SU-DHL-6 (cell line): ENCODE results near the gene NRL.
A peak's percentile ranks its signal among the peaks of the same experiment; 100 is the strongest.
"Not testable (repeated sequence)": the region's sequence is repeated elsewhere in the genome, so short reads cannot be mapped to it uniquely, and the experiment has no call there.

ENCODE experiments used
- H2AFZ ChIP-seq: fragments of 200-600 bp; sonication (generic); 2 replicates; pipeline ENCODE4 v1.6.1; 2014; ENCODE audit warnings: low read depth, mild to moderate bottlenecking, moderate library complexity, mixed read lengths, antibody characterized with exemption, low read length; ENCODE audit not compliant: severe bottlenecking
- H3F3A ChIP-seq: fragments of 200-600 bp; shearing (Covaris generic); 2 replicates; pipeline ENCODE4 v1.6.0; 2016; ENCODE audit warnings: antibody characterized with exemption, mild to moderate bottlenecking; ENCODE audit not compliant: insufficient read depth
- H3K27ac ChIP-seq: fragments of 200-600 bp; sonication (generic); 2 replicates; pipeline ENCODE4 v1.5.1; 2016; ENCODE audit warnings: low read depth, mild to moderate bottlenecking, low read length, moderate library complexity, mixed read lengths
- H3K27me3 ChIP-seq: fragments of 200-600 bp; sonication (generic), shearing (Covaris generic); 2 replicates; pipeline ENCODE4 v1.6.0; 2014; ENCODE audit warnings: mild to moderate bottlenecking, low read length
- H3K36me3 ChIP-seq: fragments of 200-600 bp; sonication (generic); 2 replicates; pipeline ENCODE4 v1.6.1; 2014; ENCODE audit warnings: mild to moderate bottlenecking, low read length, mixed read lengths
- H3K4me2 ChIP-seq: fragments of 300-600, 200-600 bp; shearing (Covaris generic), sonication (generic); 2 replicates; pipeline ENCODE4 v1.6.0; 2014; ENCODE audit warnings: low read length, low read depth, mild to moderate bottlenecking; ENCODE audit not compliant: poor library complexity, severe bottlenecking
- H3K4me3 ChIP-seq: fragments of 200-600 bp; sonication (generic); 2 replicates; pipeline ENCODE4 v1.5.1; 2014; ENCODE audit warnings: antibody characterized with exemption, low read length, mild to moderate bottlenecking, mixed read lengths; ENCODE audit not compliant: insufficient read depth, poor library complexity, severe bottlenecking
- H3K79me2 ChIP-seq: fragments of 200-600 bp; sonication (generic); 2 replicates; pipeline ENCODE4 v1.6.1; 2014; ENCODE audit warnings: mild to moderate bottlenecking, low read length, moderate library complexity; ENCODE audit not compliant: insufficient read depth
- H3K9ac ChIP-seq: fragments of 200-600 bp; sonication (generic); 2 replicates; pipeline ENCODE4 v1.7.0; 2014; ENCODE audit warnings: mild to moderate bottlenecking, low read length
- H3K9me2 ChIP-seq: fragments of 200-600 bp; sonication (generic); replicated peaks from 2 replicates; pipeline ENCODE4 v1.6.1; 2014; ENCODE audit warnings: low read length; ENCODE audit not compliant: insufficient read depth
- H3K9me3 ChIP-seq: fragments of 200-600 bp; sonication (generic); 2 replicates; pipeline ENCODE4 v1.6.1; 2014; ENCODE audit warnings: low read length, mixed read lengths; ENCODE audit not compliant: insufficient read depth
- H4K20me1 ChIP-seq: fragments of 200-600 bp; sonication (generic); 2 replicates; pipeline ENCODE4 v1.6.1; 2014; ENCODE audit warnings: low read depth, mild to moderate bottlenecking, antibody characterized with exemption, low read length, moderate library complexity, mixed read lengths
- EZH2phosphoT487 ChIP-seq: fragments of 200-600 bp; sonication (generic), shearing (Covaris generic); conservative IDR thresholded peaks from 2 replicates; pipeline ENCODE4 v1.6.1; 2018; ENCODE audit warnings: mild to moderate bottlenecking, antibody characterized with exemption, low read length, moderate library complexity, mixed read lengths
- TF ChIP-seq, protein P1 (sequence below): fragments of 200-600 bp; sonication (generic); IDR thresholded peaks from one replicate; pipeline ENCODE4 v1.5.1; 2017; ENCODE audit warnings: antibody characterized with exemption, mild to moderate bottlenecking, low read length, moderate library complexity; ENCODE audit not compliant: insufficient read depth, poor library complexity, severe bottlenecking

Gene NRL

DNA sequence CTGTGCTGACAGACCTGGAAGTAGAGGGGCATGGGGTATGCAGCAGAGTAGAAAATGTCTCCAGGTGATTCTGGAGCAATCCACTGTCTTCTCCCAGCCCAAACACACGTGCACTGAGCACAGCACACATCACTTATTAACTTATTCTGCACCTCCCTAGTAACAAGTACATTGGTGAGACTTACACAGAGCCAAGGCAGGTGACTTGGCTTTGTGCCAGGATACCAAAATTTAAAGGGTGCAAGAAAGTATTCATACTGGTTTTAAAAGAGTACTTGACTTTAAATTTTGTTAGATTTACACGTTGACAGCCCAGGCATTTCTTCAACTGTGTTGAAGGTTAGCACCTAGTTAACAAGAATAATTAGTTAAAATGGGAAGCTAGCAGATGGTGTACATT is 74.1 kb downstream of the NRL start:
- Histone ChIP-seq H3F3A (no peaks in the 10 kb centered on the region), H3K27ac (no peak overlapping the region), H3K9me3 (no peaks in the 10 kb centered on the region), H3K4me3 (no peak overlapping the region), H2AFZ (no peak overlapping the region), H3K4me2 (no peak overlapping the region), H3K9me2 (no peaks in the 10 kb centered on the region), H3K27me3 (no peaks in the 10 kb centered on the region), H3K36me3 (no peaks in the 10 kb centered on the region), H3K79me2 (no peaks in the 10 kb centered on the region), H3K9ac (no peak overlapping the region), H4K20me1 (no peaks in the 10 kb centered on the region)
- no peak for TF ChIP-seq EZH2phosphoT487
- TF ChIP-seq, protein P1, sequence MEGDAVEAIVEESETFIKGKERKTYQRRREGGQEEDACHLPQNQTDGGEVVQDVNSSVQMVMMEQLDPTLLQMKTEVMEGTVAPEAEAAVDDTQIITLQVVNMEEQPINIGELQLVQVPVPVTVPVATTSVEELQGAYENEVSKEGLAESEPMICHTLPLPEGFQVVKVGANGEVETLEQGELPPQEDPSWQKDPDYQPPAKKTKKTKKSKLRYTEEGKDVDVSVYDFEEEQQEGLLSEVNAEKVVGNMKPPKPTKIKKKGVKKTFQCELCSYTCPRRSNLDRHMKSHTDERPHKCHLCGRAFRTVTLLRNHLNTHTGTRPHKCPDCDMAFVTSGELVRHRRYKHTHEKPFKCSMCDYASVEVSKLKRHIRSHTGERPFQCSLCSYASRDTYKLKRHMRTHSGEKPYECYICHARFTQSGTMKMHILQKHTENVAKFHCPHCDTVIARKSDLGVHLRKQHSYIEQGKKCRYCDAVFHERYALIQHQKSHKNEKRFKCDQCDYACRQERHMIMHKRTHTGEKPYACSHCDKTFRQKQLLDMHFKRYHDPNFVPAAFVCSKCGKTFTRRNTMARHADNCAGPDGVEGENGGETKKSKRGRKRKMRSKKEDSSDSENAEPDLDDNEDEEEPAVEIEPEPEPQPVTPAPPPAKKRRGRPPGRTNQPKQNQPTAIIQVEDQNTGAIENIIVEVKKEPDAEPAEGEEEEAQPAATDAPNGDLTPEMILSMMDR: no peak

GRCh38 chr14:24038686-24039085 is 76.1 kb downstream of the NRL start:
- no peaks in the 10 kb centered on the region for H3F3A ChIP-seq

GRCh38 chr14:24037658-24038037 is 77.1 kb downstream of the NRL start:
- H4K20me1 ChIP-seq: no peaks in the 10 kb centered on the region
- no peaks in the 10 kb centered on the region for H3K79me2 ChIP-seq
- H3K36me3 ChIP-seq: no peaks in the 10 kb centered on the region
- no peak overlapping the region for H3K27ac ChIP-seq
- no peak overlapping the region for H3K9ac ChIP-seq
- no peak overlapping the region for H2AFZ ChIP-seq
- no peaks in the 10 kb centered on the region for H3K27me3 ChIP-seq
- H3K4me2 ChIP-seq: no peak overlapping the region
- H3K9me2 ChIP-seq: no peaks in the 10 kb centered on the region
- TF ChIP-seq, protein P1: no peak
- TF ChIP-seq EZH2phosphoT487: no peak
- H3K9me3 ChIP-seq: peaks cover 4% of the 10 kb centered on the region; the same call in 1 of the 2 replicates
- H3F3A ChIP-seq: no peaks in the 10 kb centered on the region
- H3K4me3 ChIP-seq: no peak overlapping the region

More at GRCh38 chr14:24038686-24039085, 76.1 kb downstream of the NRL start:
- no peak overlapping the region for H3K4me2 ChIP-seq
- no peaks in the 10 kb centered on the region for H3K27me3 ChIP-seq
- no peaks in the 10 kb centered on the region for H3K9me2 ChIP-seq
- no peak overlapping the region for H3K27ac ChIP-seq
- H3K9ac ChIP-seq: no peak overlapping the region
- H2AFZ ChIP-seq: no peak overlapping the region
- no peaks in the 10 kb centered on the region for H4K20me1 ChIP-seq
- H3K4me3 ChIP-seq: no peak overlapping the region
- no peaks in the 10 kb centered on the region for H3K79me2 ChIP-seq
- H3K9me3 ChIP-seq: no peaks in the 10 kb centered on the region
- H3K36me3 ChIP-seq: no peaks in the 10 kb centered on the region
- TF ChIP-seq EZH2phosphoT487: no peak
- TF ChIP-seq, protein P1: no peak

DNA sequence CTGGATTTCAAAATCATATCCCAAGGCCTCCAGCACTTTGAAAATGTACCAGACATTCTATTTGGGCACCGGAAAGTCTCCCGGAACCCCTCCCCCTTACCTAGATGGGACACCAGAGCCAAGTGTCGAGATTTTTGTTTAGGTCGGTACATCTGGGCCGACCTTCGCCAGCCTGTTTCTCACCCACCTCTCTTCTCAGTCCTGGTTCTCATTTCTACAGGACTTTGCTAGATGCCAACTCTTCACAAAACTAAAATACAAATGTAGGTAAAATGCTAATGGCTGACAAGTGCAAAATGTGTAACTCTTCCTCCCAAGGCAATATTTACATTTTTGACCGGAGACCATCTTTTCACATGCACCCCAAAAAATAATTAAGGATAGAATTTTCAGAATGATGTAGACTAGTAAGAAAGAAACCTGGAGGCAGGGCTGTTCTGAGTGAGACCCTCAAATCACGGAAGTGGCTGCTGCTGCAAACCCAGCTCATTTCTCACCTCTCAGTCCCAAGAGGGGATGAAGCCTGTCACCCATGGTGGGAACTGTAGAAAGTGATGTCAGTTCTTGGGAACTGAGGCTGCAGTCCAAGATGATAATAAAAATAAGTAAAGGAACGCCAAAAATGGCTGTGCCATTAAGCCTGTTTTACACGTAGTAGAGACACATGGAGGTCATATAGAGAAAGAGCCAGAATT is 77.6 kb downstream of the NRL start:
- H3K4me3 ChIP-seq: peak overlapping the region; percentile 51
- not testable (repeated sequence) for H3K27ac ChIP-seq
- peak overlapping the region; percentile 91 for H2AFZ ChIP-seq

More for the DNA sequence above, 77.6 kb downstream of the NRL start:
- not testable (repeated sequence) for H4K20me1 ChIP-seq, H3K36me3 ChIP-seq, H3K27me3 ChIP-seq, H3F3A ChIP-seq, H3K79me2 ChIP-seq, H3K9me2 ChIP-seq, H3K9me3 ChIP-seq
- H3K4me2 ChIP-seq: peak overlapping the region; percentile 61
- peak overlapping the region; percentile 68 for H3K9ac ChIP-seq
